NCI-H2171 (cell line): ENCODE data around the gene GOLGA6B.
"Not testable (repeated sequence)": the region's sequence is repeated elsewhere in the genome, so short reads cannot be mapped to it uniquely, and the experiment has no call there.

ENCODE experiments used
- DNase-seq: peaks from one replicate; lab custom pipeline; 2025; lab: John Stamatoyannopoulos, UW

The GOLGA6B gene

GRCh38 chr15:72669803-72670202 is 15.3 kb downstream of the GOLGA6B start:
- DNase-seq, result not testable (repeated sequence)

GRCh38 chr15:72670656-72671352 is 16.3 kb downstream of the GOLGA6B start:
- not testable (repeated sequence) for DNase-seq

DNA sequence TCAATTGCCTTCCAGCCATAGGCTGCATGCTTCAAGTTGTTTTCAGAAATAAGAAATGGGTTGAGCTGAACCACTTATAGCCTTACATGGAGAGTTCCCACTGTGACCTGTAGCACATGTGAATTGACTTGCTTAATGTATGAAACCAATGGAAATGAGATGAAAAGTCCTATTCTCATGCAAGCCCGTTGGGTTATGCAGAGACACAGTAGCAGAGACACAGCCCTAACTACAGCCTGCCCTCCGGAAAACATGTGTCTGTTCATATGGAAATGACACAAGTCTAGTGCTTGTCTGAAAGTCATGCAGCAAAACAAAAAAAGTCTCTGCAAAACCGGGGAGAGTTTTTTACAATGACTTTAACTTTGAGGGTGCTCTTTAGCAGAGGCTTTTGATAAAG is 17.0 kb downstream of the GOLGA6B start:
- no peak for DNase-seq

- no peak for DNase-seq
Measured at GRCh38 chr15:72676838-72677237, 22.3 kb downstream of the GOLGA6B start.

GRCh38 chr15:72680931-72681330 is 26.4 kb downstream of the GOLGA6B start:
- DNase-seq, result no peak

DNA sequence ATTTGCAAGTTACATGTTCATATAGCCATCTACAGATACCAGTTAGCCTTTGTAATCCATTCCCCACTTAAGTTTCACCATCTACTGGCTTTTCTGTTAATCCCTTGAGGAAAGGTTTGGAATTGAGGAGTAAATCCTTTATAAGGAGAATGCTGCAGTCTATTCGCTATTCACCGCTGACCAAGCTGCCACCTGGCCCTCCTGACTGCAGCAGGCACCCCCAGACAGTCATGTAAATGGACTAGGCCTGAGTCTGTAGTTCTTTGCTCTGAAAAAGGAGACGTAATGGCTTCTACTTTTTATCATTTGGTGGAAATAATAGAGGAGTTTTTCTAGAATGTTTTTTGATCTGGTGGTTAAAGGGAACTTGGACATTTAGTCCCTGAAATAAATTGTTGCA is 28.3 kb downstream of the GOLGA6B start:
- no peak for DNase-seq

- DNase-seq, result no peak
Measured at GRCh38 chr15:72685301-72685924, 30.9 kb downstream of the GOLGA6B start.

GRCh38 chr15:72685925-72686794 is 31.7 kb downstream of the GOLGA6B start, which contains the start of the genes BBS4 and HIGD2B:
Gene BBS4 (plus strand): TSS chr15:72686207. CDS start chr15:72686228, 21 bp downstream.
Gene HIGD2B (minus strand): TSS chr15:72686182. CDS start chr15:72676374, 9,808 bp downstream.
- no peak for DNase-seq

DNA sequence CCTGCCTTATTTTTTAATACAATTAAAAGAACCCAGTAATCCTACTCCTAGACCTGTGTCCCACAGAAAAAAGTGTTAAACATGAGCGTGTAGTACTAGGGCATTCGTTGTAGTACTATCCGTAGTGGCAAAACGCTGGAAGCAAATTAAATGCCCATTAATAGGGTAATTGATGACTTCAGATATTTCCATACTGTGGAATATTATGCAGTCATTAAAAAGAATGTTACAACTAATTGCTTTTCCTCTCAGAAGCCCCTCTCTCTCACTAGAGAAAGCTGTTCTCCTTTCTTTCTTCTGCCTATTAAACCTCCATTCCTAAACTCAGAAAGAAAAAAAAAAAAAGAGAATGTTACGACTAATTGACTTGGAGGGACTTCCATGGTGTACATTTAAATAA is 34.2 kb downstream of the GOLGA6B start:
- DNase-seq, result no peak

DNA sequence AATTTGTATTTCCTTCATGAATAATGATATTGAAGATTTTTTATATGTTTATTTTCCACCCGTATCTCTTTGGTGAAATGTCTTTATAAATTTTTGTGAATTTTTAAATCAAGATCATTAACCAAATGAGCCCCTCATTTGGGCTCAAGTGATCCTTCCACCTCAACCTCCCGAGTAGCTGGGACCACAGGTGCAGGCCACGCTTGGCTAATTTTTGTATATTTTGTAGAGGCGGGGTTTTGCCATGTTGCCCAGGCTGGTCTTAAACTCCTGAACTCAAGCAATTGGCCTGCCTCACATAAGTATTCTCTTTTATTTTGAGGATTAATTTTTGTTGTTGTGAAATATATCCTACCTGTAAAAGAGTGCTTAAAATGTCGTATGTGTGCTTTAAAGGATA is 36.4 kb downstream of the GOLGA6B start:
- no peak for DNase-seq

DNA sequence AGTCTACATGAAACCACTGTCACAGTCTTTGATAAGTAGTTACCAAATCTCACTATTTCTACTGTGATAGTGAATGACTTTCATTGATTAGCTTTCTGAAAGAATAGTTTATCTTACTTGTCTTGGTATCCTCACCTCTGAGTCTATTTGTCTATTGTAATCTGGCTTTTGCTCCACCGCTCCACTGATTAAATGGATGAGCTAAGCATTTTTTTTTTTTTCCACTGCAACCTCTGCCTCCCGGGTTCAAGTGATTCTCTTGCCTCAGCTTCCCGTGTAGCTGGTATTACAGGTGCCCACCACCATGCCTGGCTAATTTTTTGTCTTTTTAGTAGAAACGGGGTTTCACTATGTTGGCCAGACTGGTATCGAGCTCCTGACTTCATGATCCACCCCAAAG is 44.4 kb downstream of the GOLGA6B start:
- DNase-seq, result no peak

DNA sequence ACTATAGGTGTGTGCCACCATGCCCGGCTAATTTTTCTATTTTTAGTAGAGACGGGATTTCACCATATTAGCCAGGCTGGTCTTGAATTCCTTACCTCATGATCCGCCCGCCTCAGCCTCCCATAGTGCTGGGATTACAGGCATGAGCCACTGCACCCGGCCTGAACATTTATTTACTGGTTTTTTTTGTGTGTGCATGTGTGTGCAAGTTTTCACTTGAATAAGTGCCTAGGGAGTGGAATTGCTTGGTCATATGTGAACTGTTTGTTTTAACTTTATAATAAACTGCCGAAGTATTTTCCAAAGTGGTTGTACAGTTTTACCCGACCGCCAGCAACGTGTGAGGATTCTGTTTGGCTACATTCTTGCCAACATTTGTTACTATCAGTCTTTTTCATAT is 45.6 kb downstream of the GOLGA6B start:
- DNase-seq, result no peak

DNA sequence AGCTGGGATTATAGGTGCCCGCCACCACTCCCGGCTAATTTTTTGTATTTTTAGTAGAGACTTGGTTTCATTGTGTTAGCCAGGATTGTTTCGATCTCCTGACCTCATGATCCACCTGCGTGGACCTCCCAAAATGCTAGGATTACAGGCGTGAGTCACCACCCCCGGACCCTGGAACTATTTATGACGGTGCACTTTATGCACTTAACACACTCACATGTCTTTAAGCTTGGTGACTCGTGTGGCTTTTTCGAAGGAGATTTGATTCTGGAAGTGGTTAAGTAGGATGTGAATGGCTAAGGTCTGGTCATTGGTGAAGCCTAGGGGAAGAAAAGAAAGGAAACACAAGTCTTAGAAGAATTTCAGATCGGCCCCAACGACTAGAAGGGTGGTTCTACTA is 51.8 kb downstream of the GOLGA6B start:
- DNase-seq, result no peak

DNA sequence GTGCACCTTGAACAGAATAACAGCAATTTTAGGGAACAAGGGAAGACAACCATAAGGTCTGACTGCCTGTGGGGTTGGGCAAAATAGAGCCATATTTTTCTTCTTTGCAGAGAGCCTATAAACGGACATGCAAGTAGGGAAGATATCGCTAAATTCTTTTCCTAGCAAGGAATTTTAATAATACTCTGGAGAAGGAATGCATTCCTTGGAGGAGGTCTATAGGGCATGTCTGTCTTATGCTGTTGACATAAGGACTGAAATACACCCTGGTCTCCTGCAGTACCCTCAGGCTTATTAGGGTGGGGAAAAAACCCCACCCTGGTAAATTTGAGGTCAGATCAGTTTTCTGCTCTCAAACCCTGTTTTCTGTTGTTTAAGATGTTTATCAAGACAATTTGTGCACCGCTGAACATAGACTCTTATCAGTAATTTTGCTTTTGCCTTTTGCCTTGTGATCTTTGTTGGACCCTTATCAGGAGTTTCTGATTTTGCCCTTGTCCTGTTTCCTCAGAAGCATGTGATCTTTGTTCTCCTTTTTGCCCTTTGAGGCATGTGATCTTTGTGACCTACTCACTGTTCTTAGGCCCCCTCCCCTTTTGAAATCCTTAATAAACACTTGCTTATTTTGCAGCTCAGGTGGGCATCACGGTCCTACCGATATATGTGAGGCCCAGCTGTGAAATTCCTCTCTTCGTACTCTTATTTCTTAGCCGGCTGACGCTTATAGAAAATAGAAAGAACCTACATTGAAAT is 54.2 kb downstream of the GOLGA6B start:
- DNase-seq, result not testable (repeated sequence)
